ENCODE results near the gene NPHP1.
"Not testable (repeated sequence)": the region's sequence is repeated elsewhere in the genome, so short reads cannot be mapped to it uniquely, and the experiment has no call there.

NPHP1 gene

GRCh38 chr2:110099471-110100225 is 105.2 kb downstream of the NPHP1 start:
- DNase-seq, result no peak
- H3K27me3 ChIP-seq (replicated peaks; ENCODE audit: control insufficient read depth, insufficient read depth, low read length, poor library complexity, severe bottlenecking), result peaks cover 4% of the 10 kb centered on the region
- no peak overlapping the region for H3K4me3 ChIP-seq (ENCODE audit: insufficient read depth, low read depth, low read length, poor library complexity, severe bottlenecking)
- no peak overlapping the region for H3K27ac ChIP-seq (ENCODE audit: insufficient read depth, low read length, poor library complexity, severe bottlenecking)
- H3K9me3 ChIP-seq (ENCODE audit: control insufficient read depth, low read length), result no peaks in the 10 kb centered on the region
- H3K4me1 ChIP-seq (ENCODE audit: control insufficient read depth, insufficient read depth, low read length, poor library complexity, severe bottlenecking), result no peaks in the 10 kb centered on the region
- no peaks in the 10 kb centered on the region for H3K36me3 ChIP-seq (ENCODE audit: control insufficient read depth, insufficient read depth, low read length)

DNA sequence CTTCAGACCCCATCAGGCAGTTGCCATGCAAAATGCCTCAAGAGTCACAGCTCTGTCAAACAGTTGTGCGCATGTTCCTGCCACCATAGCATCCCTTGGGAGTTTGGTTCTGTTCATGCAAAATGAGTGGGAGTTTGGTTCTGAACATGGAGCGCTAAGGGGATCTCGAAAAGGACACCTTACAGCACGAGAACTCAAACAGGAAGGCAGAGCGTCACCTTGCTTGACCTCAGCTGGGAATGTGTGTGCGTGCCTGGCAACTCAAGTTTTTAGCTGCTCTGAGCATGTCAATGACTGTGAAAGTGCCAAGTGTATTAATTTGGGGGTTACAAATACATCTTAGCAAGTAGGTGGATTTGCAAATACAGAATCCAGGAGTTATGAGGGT is 105.8 kb downstream of the NPHP1 start:
- Histone ChIP-seq H3K4me3 (ENCODE audit: insufficient read depth, low read depth, low read length, poor library complexity, severe bottlenecking) (no peak overlapping the region), H3K9me3 (ENCODE audit: control insufficient read depth, low read length) (no peaks in the 10 kb centered on the region), H3K4me1 (ENCODE audit: control insufficient read depth, insufficient read depth, low read length, poor library complexity, severe bottlenecking) (no peaks in the 10 kb centered on the region), H3K36me3 (ENCODE audit: control insufficient read depth, insufficient read depth, low read length) (no peaks in the 10 kb centered on the region), H3K27me3 (replicated peaks; ENCODE audit: control insufficient read depth, insufficient read depth, low read length, poor library complexity, severe bottlenecking) (peaks cover 4% of the 10 kb centered on the region), H3K27ac (ENCODE audit: insufficient read depth, low read length, poor library complexity, severe bottlenecking) (no peak overlapping the region)
- DNase-seq, result no peak

- Histone ChIP-seq H3K36me3 (ENCODE audit: control insufficient read depth, insufficient read depth, low read length) (no peaks in the 10 kb centered on the region), H3K4me3 (ENCODE audit: insufficient read depth, low read depth, low read length, poor library complexity, severe bottlenecking) (no peak overlapping the region), H3K4me1 (ENCODE audit: control insufficient read depth, insufficient read depth, low read length, poor library complexity, severe bottlenecking) (no peaks in the 10 kb centered on the region), H3K27ac (ENCODE audit: insufficient read depth, low read length, poor library complexity, severe bottlenecking) (no peak overlapping the region), H3K27me3 (replicated peaks; ENCODE audit: control insufficient read depth, insufficient read depth, low read length, poor library complexity, severe bottlenecking) (no peaks in the 10 kb centered on the region), H3K9me3 (ENCODE audit: control insufficient read depth, low read length) (no peaks in the 10 kb centered on the region)
- DNase-seq, result no peak
Observed at GRCh38 chr2:110097506-110098220, 107.2 kb downstream of the NPHP1 start.

GRCh38 chr2:110095994-110096633 is 108.7 kb downstream of the NPHP1 start:
- Histone ChIP-seq H3K36me3 (ENCODE audit: control insufficient read depth, insufficient read depth, low read length) (no peaks in the 10 kb centered on the region), H3K27ac (ENCODE audit: insufficient read depth, low read length, poor library complexity, severe bottlenecking) (no peak overlapping the region)

GRCh38 chr2:110094884-110095534 is 109.8 kb downstream of the NPHP1 start:
- not testable (repeated sequence) for H3K27ac ChIP-seq (ENCODE audit: insufficient read depth, low read length, poor library complexity, severe bottlenecking); H3K9me3 ChIP-seq (ENCODE audit: control insufficient read depth, low read length); H3K36me3 ChIP-seq (ENCODE audit: control insufficient read depth, insufficient read depth, low read length); H3K4me3 ChIP-seq (ENCODE audit: insufficient read depth, low read depth, low read length, poor library complexity, severe bottlenecking); H3K4me1 ChIP-seq (ENCODE audit: control insufficient read depth, insufficient read depth, low read length, poor library complexity, severe bottlenecking); DNase-seq; H3K27me3 ChIP-seq (replicated peaks; ENCODE audit: control insufficient read depth, insufficient read depth, low read length, poor library complexity, severe bottlenecking)

More at GRCh38 chr2:110095994-110096633, 108.7 kb downstream of the NPHP1 start:
- Histone ChIP-seq H3K4me1 (ENCODE audit: control insufficient read depth, insufficient read depth, low read length, poor library complexity, severe bottlenecking) (no peaks in the 10 kb centered on the region), H3K27me3 (replicated peaks; ENCODE audit: control insufficient read depth, insufficient read depth, low read length, poor library complexity, severe bottlenecking) (no peaks in the 10 kb centered on the region), H3K9me3 (ENCODE audit: control insufficient read depth, low read length) (no peaks in the 10 kb centered on the region), H3K4me3 (ENCODE audit: insufficient read depth, low read depth, low read length, poor library complexity, severe bottlenecking) (no peak overlapping the region)
- DNase-seq, result no peak

- H3K36me3 ChIP-seq (ENCODE audit: control insufficient read depth, insufficient read depth, low read length); H3K9me3 ChIP-seq (ENCODE audit: control insufficient read depth, low read length); H3K4me3 ChIP-seq (ENCODE audit: insufficient read depth, low read depth, low read length, poor library complexity, severe bottlenecking); H3K27ac ChIP-seq (ENCODE audit: insufficient read depth, low read length, poor library complexity, severe bottlenecking); H3K4me1 ChIP-seq (ENCODE audit: control insufficient read depth, insufficient read depth, low read length, poor library complexity, severe bottlenecking); DNase-seq; H3K27me3 ChIP-seq (replicated peaks; ENCODE audit: control insufficient read depth, insufficient read depth, low read length, poor library complexity, severe bottlenecking): not testable (repeated sequence)
Observed at GRCh38 chr2:110093924-110094323, 110.9 kb downstream of the NPHP1 start.

- not testable (repeated sequence) for DNase-seq; H3K4me3 ChIP-seq (ENCODE audit: insufficient read depth, low read depth, low read length, poor library complexity, severe bottlenecking); H3K27me3 ChIP-seq (replicated peaks; ENCODE audit: control insufficient read depth, insufficient read depth, low read length, poor library complexity, severe bottlenecking); H3K27ac ChIP-seq (ENCODE audit: insufficient read depth, low read length, poor library complexity, severe bottlenecking); H3K36me3 ChIP-seq (ENCODE audit: control insufficient read depth, insufficient read depth, low read length); H3K4me1 ChIP-seq (ENCODE audit: control insufficient read depth, insufficient read depth, low read length, poor library complexity, severe bottlenecking); H3K9me3 ChIP-seq (ENCODE audit: control insufficient read depth, low read length)
Observed at GRCh38 chr2:110090164-110090563, 114.6 kb downstream of the NPHP1 start.

GRCh38 chr2:110083757-110084156 is 121.1 kb downstream of the NPHP1 start:
- H3K4me3 ChIP-seq (ENCODE audit: insufficient read depth, low read depth, low read length, poor library complexity, severe bottlenecking); H3K27ac ChIP-seq (ENCODE audit: insufficient read depth, low read length, poor library complexity, severe bottlenecking); H3K27me3 ChIP-seq (replicated peaks; ENCODE audit: control insufficient read depth, insufficient read depth, low read length, poor library complexity, severe bottlenecking); H3K36me3 ChIP-seq (ENCODE audit: control insufficient read depth, insufficient read depth, low read length); H3K9me3 ChIP-seq (ENCODE audit: control insufficient read depth, low read length); DNase-seq; H3K4me1 ChIP-seq (ENCODE audit: control insufficient read depth, insufficient read depth, low read length, poor library complexity, severe bottlenecking): not testable (repeated sequence)

DNA sequence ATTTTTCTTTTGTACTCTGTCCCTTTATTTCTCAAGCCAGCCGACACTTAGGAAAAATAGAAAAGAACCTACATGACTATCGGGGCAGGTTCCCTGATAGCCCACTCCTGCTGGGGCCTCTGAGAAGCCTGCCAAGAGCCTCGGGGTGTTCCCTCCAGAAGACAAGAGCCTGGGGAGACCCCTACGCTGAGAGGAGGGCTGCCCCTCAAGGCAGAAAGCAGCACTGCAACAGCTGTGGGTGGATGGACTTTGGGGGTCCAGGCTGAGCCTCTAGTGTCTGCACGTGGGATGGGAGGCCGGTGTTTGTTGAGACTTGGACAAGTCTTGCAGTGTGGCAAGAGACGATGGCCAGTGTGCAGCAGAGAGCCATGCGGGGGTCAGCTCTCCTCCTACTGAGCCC is 121.7 kb downstream of the NPHP1 start:
- H3K4me3 ChIP-seq (ENCODE audit: insufficient read depth, low read depth, low read length, poor library complexity, severe bottlenecking); H3K27me3 ChIP-seq (replicated peaks; ENCODE audit: control insufficient read depth, insufficient read depth, low read length, poor library complexity, severe bottlenecking); H3K27ac ChIP-seq (ENCODE audit: insufficient read depth, low read length, poor library complexity, severe bottlenecking); H3K36me3 ChIP-seq (ENCODE audit: control insufficient read depth, insufficient read depth, low read length); H3K4me1 ChIP-seq (ENCODE audit: control insufficient read depth, insufficient read depth, low read length, poor library complexity, severe bottlenecking); DNase-seq; H3K9me3 ChIP-seq (ENCODE audit: control insufficient read depth, low read length): not testable (repeated sequence)

DNA sequence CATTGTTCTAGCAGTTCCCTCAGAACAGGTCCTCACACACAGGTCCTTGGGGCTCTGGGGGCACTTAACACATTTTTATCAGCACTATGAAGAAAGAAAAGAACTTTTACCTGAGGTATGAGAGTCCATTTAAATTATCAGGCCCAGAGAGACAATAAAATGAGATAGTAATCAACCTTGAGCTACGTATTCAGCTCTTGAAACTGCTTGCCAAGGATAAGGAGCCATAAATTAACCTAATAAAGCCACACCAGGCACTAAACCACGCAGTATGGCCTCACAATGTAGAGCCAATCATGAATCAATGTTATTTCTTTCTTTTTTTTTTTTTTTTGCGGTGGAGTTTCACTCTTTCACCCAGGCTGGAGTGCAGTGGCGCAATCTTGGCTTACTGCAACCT is 126.7 kb downstream of the NPHP1 start:
- H3K27me3 ChIP-seq (replicated peaks; ENCODE audit: control insufficient read depth, insufficient read depth, low read length, poor library complexity, severe bottlenecking); H3K27ac ChIP-seq (ENCODE audit: insufficient read depth, low read length, poor library complexity, severe bottlenecking); DNase-seq; H3K4me3 ChIP-seq (ENCODE audit: insufficient read depth, low read depth, low read length, poor library complexity, severe bottlenecking); H3K9me3 ChIP-seq (ENCODE audit: control insufficient read depth, low read length); H3K4me1 ChIP-seq (ENCODE audit: control insufficient read depth, insufficient read depth, low read length, poor library complexity, severe bottlenecking); H3K36me3 ChIP-seq (ENCODE audit: control insufficient read depth, insufficient read depth, low read length): not testable (repeated sequence)
